Naive B cell (primary cell): ENCODE data around the gene TMEM247. TPM values are rescaled to one million over a fixed set of nuclear protein-coding genes. Genes with fewer than 3 reads are reported as not detected.

ENCODE experiments used
- ATAC-seq, 2 donors: fragments of 150-1000 bp; cut with Tn5 transposase; 2 replicates each; pipeline ENCODE4 v1.10.0; 2021; ENCODE audit warnings: low read depth in 2 of 2, mild to moderate bottlenecking in 2 of 2, moderate library complexity in 2 of 2
- DNase-seq: peaks from one replicate; pipeline ENCODE4 v3.0.0; 2022
- H3K27ac Mint-ChIP-seq, 6 donors: one replicate each; pipeline ENCODE4 v1.8.0; 2020 to 2022; ENCODE audit warnings: mild to moderate bottlenecking in 6 of 6, mixed read lengths in 6 of 6, moderate library complexity in 5 of 6, inconsistent platforms in 2 of 6
- H3K27me3 Mint-ChIP-seq, 3 donors: one replicate each; pipeline ENCODE4 v1.8.0; 2021 to 2022; ENCODE audit warnings: mixed read lengths in 3 of 3, mild to moderate bottlenecking in 1 of 3
- H3K36me3 Mint-ChIP-seq, 2 donors: one replicate each; pipeline ENCODE4 v1.8.0; 2020 to 2022; ENCODE audit warnings: mixed read lengths in 2 of 2, inconsistent platforms in 1 of 2, mild to moderate bottlenecking in 1 of 2
- H3K4me1 Mint-ChIP-seq, 3 donors: one replicate each; pipeline ENCODE4 v1.8.0; 2020 to 2022; ENCODE audit warnings: mixed read lengths in 3 of 3, inconsistent platforms in 1 of 3, mild to moderate bottlenecking in 1 of 3, moderate library complexity in 1 of 3
- H3K4me3 Mint-ChIP-seq, 8 donors: one replicate each; pipeline ENCODE4 v1.8.0; 2020 to 2022; ENCODE audit warnings: mild to moderate bottlenecking in 8 of 8, mixed read lengths in 8 of 8, moderate library complexity in 8 of 8, inconsistent platforms in 2 of 8
- H3K9me3 Mint-ChIP-seq, 7 donors: one replicate each; pipeline ENCODE4 v1.8.0; 2020 to 2022; ENCODE audit warnings: mixed read lengths in 7 of 7, mild to moderate bottlenecking in 5 of 7, inconsistent platforms in 2 of 7, moderate library complexity in 1 of 7
- polyA plus RNA-seq, 6 donors: library from polyadenylated mRNA; unstranded; fragments of 300-500 nt; fragmentation: Illumina TruSeq; gene quantifications; one replicate each; pipeline ENCODE4 v1.2.3, GENCODE V29; 2021; ENCODE audit warnings: low read depth in 6 of 6

The TMEM247 gene
- polyA plus RNA-seq, 6 donors from 2014 or later = not detected

DNA sequence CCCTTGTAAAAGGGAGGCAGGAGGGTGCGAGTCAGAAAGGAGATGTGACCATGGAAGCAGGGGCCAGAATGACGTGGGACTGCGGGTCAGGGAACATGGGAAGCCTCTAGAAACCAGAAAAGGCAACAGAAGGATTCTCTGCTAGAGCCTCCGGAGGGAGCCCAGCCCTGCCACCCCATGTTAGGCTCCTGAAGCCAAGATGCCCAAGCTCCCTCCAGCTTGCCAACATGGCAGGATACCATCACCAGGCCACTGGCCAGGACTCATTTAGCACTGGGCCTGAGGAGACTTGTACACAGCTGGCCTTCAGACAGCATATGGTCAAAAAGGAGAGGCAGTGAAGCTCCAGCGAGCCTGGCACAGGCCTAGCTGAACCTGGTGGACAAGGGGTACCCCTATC, 5.6 kb downstream of the TMEM247 start:
- ATAC-seq (no peak), DNase-seq (no peak)
- H3K9me3 Mint-ChIP-seq = no peaks in the 10 kb centered on the region
- H3K4me3 Mint-ChIP-seq = no peak overlapping the region
- no peaks in the 10 kb centered on the region for H3K36me3 Mint-ChIP-seq
- peaks cover 0 to 10% (median 2%) of the 10 kb centered on the region in 3 donors for H3K27me3 Mint-ChIP-seq
- peaks cover 3 to 16% (median 4%) of the 10 kb centered on the region in 3 donors for H3K4me1 Mint-ChIP-seq
- H3K27ac Mint-ChIP-seq = no peak overlapping the region

DNA sequence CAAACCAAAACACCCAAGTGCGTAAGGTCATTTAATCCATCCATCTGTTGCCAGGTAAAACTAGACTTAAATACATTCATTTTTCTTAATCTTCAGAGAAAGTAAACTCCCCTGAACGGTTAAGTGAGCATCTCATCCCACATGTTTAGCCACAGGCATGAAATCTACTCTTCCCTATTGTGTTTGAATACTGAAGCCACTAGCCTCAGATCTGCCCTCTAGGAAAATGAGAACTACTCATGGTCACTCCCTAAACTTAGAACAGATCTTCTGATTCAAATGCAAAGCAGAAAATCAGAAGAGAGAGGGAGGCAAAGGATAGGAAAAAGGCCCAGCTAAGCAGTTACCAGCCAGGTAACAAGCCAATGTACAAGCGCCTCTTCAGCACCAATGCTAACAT, 7.1 kb downstream of the TMEM247 start:
- Mint-ChIP-seq H3K36me3 (no peaks in the 10 kb centered on the region), H3K4me3 (no peak overlapping the region), H3K27me3 (peaks cover 0 to 6% (median 0%) of the 10 kb centered on the region in 3 donors), H3K4me1 (peaks cover 16 to 26% (median 17%) of the 10 kb centered on the region in 3 donors), H3K9me3 (no peaks in the 10 kb centered on the region), H3K27ac (no peak overlapping the region)
- ATAC-seq (no peak), DNase-seq (no peak)

- no peak for ATAC-seq
- no peak overlapping the region for H3K27ac Mint-ChIP-seq
Observed at GRCh38 chr2:46487667-46488335, 8.4 kb downstream of the TMEM247 start.

GRCh38 chr2:46488389-46488788, 9.0 kb downstream of the TMEM247 start:
- Mint-ChIP-seq H3K27me3 (peaks cover 0 to 6% (median 0%) of the 10 kb centered on the region in 3 donors), H3K9me3 (no peaks in the 10 kb centered on the region), H3K4me3 (no peak overlapping the region), H3K4me1 (peaks cover 17 to 20% (median 18%) of the 10 kb centered on the region in 3 donors), H3K27ac (no peak overlapping the region), H3K36me3 (no peaks in the 10 kb centered on the region)
- DNase-seq (no peak), ATAC-seq (no peak)

More at GRCh38 chr2:46487667-46488335, 8.4 kb downstream of the TMEM247 start:
- Mint-ChIP-seq H3K9me3 (no peaks in the 10 kb centered on the region), H3K4me1 (peaks cover 17 to 20% (median 18%) of the 10 kb centered on the region in 3 donors), H3K4me3 (no peak overlapping the region), H3K36me3 (no peaks in the 10 kb centered on the region), H3K27me3 (peaks cover 0 to 6% (median 0%) of the 10 kb centered on the region in 3 donors)
- no peak for DNase-seq

- Mint-ChIP-seq H3K4me3 (peak overlapping the region in 3 of 8 donors; percentile 9 to 42 (median 36)), H3K27ac (peak overlapping the region in 3 of 6 donors; percentile 7 to 76 (median 54))
Observed at GRCh38 chr2:46489423-46490174, 10.2 kb downstream of the TMEM247 start.

GRCh38 chr2:46490521-46491141, 11.3 kb downstream of the TMEM247 start:
- DNase-seq (peak; percentile 48), ATAC-seq (peak; percentile 94 to 98)
- peaks cover 17 to 20% (median 18%) of the 10 kb centered on the region in 3 donors for H3K4me1 Mint-ChIP-seq
- H3K36me3 Mint-ChIP-seq = no peaks in the 10 kb centered on the region
- peaks cover 0 to 1% (median 0%) of the 10 kb centered on the region in 3 donors for H3K27me3 Mint-ChIP-seq
- peak overlapping the region in 7 of 8 donors; percentile 26 to 66 (median 44) for H3K4me3 Mint-ChIP-seq
- peak overlapping the region in 5 of 6 donors; percentile 7 to 82 (median 47) for H3K27ac Mint-ChIP-seq
- no peaks in the 10 kb centered on the region for H3K9me3 Mint-ChIP-seq

More at GRCh38 chr2:46489423-46490174, 10.2 kb downstream of the TMEM247 start:
- DNase-seq (no peak), ATAC-seq (no peak)
- Mint-ChIP-seq H3K9me3 (no peaks in the 10 kb centered on the region), H3K4me1 (peaks cover 17 to 20% (median 18%) of the 10 kb centered on the region in 3 donors), H3K36me3 (no peaks in the 10 kb centered on the region), H3K27me3 (peaks cover 0 to 6% (median 0%) of the 10 kb centered on the region in 3 donors)

DNA sequence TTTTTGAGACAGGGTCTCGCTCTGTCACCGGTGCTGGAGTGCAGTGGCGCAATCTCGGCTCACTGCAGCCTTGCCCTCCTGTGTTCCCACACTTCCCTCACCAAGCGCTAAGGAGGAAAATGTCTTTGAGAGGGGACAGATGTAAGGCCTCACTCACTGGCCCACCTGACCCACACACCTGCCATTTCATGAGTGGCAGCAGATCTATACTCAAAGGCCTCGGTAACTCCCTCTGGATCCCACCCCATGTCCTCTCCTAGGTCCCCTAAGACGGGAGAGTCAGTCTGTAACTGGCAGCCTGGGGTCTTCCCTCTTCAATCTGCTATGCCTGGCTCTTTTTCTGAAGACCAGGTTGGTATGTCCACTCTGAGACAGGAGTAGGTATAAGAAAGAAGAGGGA, 12.9 kb downstream of the TMEM247 start:
- no peak for ATAC-seq
- Mint-ChIP-seq H3K9me3 (no peaks in the 10 kb centered on the region), H3K36me3 (no peaks in the 10 kb centered on the region), H3K4me3 (peak overlapping the region in 1 of 8 donors; percentile 22), H3K27me3 (no peaks in the 10 kb centered on the region), H3K27ac (no peak overlapping the region), H3K4me1 (peaks cover 17 to 20% (median 18%) of the 10 kb centered on the region in 3 donors)
- no peak for DNase-seq

- Mint-ChIP-seq H3K27ac (no peak overlapping the region), H3K9me3 (no peaks in the 10 kb centered on the region), H3K27me3 (no peaks in the 10 kb centered on the region), H3K4me1 (peaks cover 20 to 22% (median 21%) of the 10 kb centered on the region in 3 donors), H3K4me3 (no peak overlapping the region), H3K36me3 (no peaks in the 10 kb centered on the region)
- DNase-seq (no peak), ATAC-seq (no peak)
Observed at GRCh38 chr2:46493241-46493970, 14.0 kb downstream of the TMEM247 start.

DNA sequence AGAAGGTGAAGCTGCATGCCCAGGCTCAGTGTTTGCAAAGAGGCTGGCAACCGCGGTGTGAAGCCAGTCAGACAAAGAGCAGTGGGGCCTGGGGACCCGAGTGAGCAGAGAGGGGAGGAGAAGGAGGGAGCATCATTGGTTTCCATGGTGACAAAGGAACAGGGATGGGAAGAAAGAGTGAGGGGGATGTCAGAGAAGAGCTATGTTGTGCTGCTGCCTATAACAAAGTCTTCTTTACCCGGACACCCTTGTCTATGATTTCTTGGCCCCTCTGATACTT, 14.5 kb downstream of the TMEM247 start:
- no peak overlapping the region for H3K4me3 Mint-ChIP-seq
- H3K9me3 Mint-ChIP-seq = no peaks in the 10 kb centered on the region
- no peaks in the 10 kb centered on the region for H3K27me3 Mint-ChIP-seq
- no peak overlapping the region for H3K27ac Mint-ChIP-seq
- no peak for DNase-seq
- no peaks in the 10 kb centered on the region for H3K36me3 Mint-ChIP-seq
- H3K4me1 Mint-ChIP-seq = peaks cover 21 to 25% (median 23%) of the 10 kb centered on the region in 3 donors
- ATAC-seq = no peak

GRCh38 chr2:46494596-46494995, 15.2 kb downstream of the TMEM247 start:
- Mint-ChIP-seq H3K36me3 (no peaks in the 10 kb centered on the region), H3K4me1 (peaks cover 22 to 27% (median 23%) of the 10 kb centered on the region in 3 donors), H3K27me3 (no peaks in the 10 kb centered on the region), H3K9me3 (no peaks in the 10 kb centered on the region), H3K27ac (no peak overlapping the region), H3K4me3 (no peak overlapping the region)
- no peak for ATAC-seq
- DNase-seq = no peak

DNA sequence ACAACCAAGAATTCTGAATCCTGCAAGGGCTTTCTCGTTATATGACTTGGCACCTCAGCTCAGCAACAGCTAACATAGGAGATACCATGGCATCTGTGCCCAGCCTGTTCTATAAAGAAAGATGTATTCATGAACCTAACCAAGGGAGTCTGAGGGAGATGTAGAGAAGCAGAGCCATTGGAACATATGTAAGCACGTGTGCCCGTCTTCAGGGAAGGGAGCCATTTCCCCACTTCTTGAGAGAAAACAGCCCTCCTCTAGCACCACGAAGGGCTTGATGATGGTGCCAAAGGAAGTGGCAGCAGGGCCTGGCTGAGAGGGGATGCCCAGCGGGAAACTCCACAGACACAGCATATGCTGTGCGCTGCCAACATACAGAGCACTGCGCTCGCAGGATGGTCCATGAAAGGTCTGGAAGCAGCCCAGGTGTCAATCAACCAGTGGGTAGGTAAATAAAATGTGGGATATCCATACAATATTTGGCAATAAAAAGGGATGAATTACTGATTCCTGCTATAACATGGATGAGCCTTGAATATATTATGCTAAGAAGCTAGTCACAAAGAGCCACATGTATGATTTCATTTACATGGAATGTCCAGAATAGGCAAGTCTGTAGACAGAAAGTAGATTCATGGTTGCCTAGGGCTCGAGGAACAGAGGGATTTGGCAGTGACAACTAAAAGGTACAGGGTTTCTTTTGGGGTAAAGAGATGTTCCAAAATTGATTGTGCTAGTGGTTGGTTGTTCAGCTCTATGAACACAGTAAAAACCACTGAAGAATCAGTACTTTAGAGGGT, 16.1 kb downstream of the TMEM247 start:
- no peak for ATAC-seq
- no peak for DNase-seq
- Mint-ChIP-seq H3K27me3 (no peaks in the 10 kb centered on the region), H3K27ac (no peak overlapping the region), H3K4me3 (no peak overlapping the region), H3K36me3 (no peaks in the 10 kb centered on the region), H3K9me3 (no peaks in the 10 kb centered on the region), H3K4me1 (peaks cover 21 to 27% (median 25%) of the 10 kb centered on the region in 3 donors)

- H3K4me1 Mint-ChIP-seq = peaks cover 14 to 15% (median 14%) of the 10 kb centered on the region in 3 donors
- H3K27ac Mint-ChIP-seq = peak overlapping the region in 2 of 6 donors; percentile 26 to 78
- H3K27me3 Mint-ChIP-seq = no peaks in the 10 kb centered on the region
- peak overlapping the region in 4 of 8 donors; percentile 0 to 51 (median 8) for H3K4me3 Mint-ChIP-seq
- ATAC-seq (no peak), DNase-seq (no peak)
- H3K9me3 Mint-ChIP-seq = no peaks in the 10 kb centered on the region
- no peaks in the 10 kb centered on the region for H3K36me3 Mint-ChIP-seq
Observed at GRCh38 chr2:46497766-46498165, 18.4 kb downstream of the TMEM247 start.
